Stimulated activated memory B cell treated with anti-CD40 and anti-IgM and Interleukin-4, amounts not matched to agents 10 μg/mL and 1 μg/mL and 100 μg/mL, for 72 hours (primary cell): ENCODE measurements around the gene VPS11.

ENCODE experiments used
- ATAC-seq: fragments of 150-1000 bp; cut with Tn5 transposase; 2 replicates; pipeline ENCODE4 v1.10.0; 2021
- H3K27ac Mint-ChIP-seq: one replicate; pipeline ENCODE4 v1.8.0; 2022; ENCODE audit warnings: mild to moderate bottlenecking, mixed read lengths
- H3K27me3 Mint-ChIP-seq: one replicate; pipeline ENCODE4 v1.8.0; 2022; ENCODE audit warnings: mixed read lengths
- H3K36me3 Mint-ChIP-seq: one replicate; pipeline ENCODE4 v1.8.0; 2022; ENCODE audit warnings: mixed read lengths
- H3K4me1 Mint-ChIP-seq: one replicate; pipeline ENCODE4 v1.8.0; 2022; ENCODE audit warnings: mixed read lengths
- H3K4me3 Mint-ChIP-seq: one replicate; pipeline ENCODE4 v1.8.0; 2022; ENCODE audit warnings: mild to moderate bottlenecking, moderate library complexity, mixed read lengths
- H3K9me3 Mint-ChIP-seq: one replicate; pipeline ENCODE4 v1.8.0; 2022; ENCODE audit warnings: mixed read lengths

The VPS11 gene

DNA sequence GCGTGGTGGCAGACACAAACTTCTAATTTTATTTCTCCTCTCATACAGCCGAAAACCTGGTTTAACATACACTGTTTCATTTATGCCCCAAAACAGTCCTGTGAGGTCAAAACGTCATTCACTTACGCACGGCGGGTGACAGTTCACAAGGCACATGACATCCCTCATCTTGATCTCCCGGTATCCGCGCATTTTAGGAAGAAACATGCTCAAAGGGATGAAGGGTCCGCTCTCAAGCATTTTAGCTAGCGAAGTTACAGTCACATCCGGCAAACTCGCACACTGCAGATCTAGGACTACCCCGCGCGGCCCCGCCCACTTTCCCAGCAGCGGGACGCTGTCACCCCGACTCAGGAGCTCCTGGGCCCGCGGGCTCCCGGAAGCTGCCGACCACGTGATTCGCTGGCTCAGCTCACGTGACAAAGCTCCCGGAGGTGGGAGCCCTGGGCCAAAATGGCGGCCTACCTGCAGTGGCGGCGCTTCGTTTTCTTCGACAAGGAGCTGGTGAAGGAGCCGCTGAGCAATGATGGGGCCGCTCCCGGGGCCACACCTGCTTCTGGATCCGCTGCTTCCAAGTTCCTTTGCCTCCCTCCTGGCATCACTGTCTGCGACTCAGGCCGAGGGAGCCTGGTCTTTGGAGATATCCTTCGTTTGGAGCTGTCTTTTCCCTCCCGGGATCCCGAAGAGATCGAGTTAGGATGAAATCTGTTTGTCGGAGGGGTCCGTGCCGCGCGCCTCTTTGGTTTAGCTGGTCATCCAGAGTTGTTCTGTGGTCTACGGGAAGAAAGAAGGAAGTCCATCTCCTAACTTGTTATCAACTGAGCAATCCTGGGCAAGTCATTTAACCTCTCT, at the start of gene VPS11:
TSS of gene VPS11 (plus strand) at position 448 of the 852 bp plus-strand sequence. CDS start at position 454, 6 bp downstream.
- H3K4me3 Mint-ChIP-seq = peak within 1 kb of the TSS; percentile 84
- no peaks in the 10 kb centered on the region for H3K9me3 Mint-ChIP-seq
- H3K36me3 Mint-ChIP-seq = peaks cover 23% of the 10 kb centered on the region
- peak; percentile 99 for ATAC-seq
- H3K27ac Mint-ChIP-seq = peak within 1 kb of the TSS; percentile 89
- peaks cover 33% of the 10 kb centered on the region for H3K4me1 Mint-ChIP-seq
- no peaks in the 10 kb centered on the region for H3K27me3 Mint-ChIP-seq

GRCh38 chr11:119018074-119018938, 49.3 kb upstream of the VPS11 start, which contains the start of the genes RPS25 and TRAPPC4:
TSS of gene RPS25 (minus strand) at chr11:119018343. CDS start at chr11:119018284, 59 bp downstream.
TSS of gene TRAPPC4 (plus strand) at chr11:119018766. CDS start at chr11:119018796, 30 bp downstream.
- Mint-ChIP-seq H3K36me3 (peaks cover 57% of the 10 kb centered on the region), H3K27me3 (no peaks in the 10 kb centered on the region), H3K4me3 (peak within 1 kb of the TSS; percentile 95), H3K27ac (peak within 1 kb of the TSS; percentile 95), H3K9me3 (no peaks in the 10 kb centered on the region), H3K4me1 (peaks cover 27% of the 10 kb centered on the region)
- ATAC-seq = peak; percentile 97

GRCh38 chr11:119019996-119020395, 47.6 kb upstream of the VPS11 start:
- no peak for ATAC-seq
- H3K36me3 Mint-ChIP-seq = peaks cover 62% of the 10 kb centered on the region
- peaks cover 40% of the 10 kb centered on the region for H3K4me1 Mint-ChIP-seq
- no peaks in the 10 kb centered on the region for H3K9me3 Mint-ChIP-seq
- H3K27me3 Mint-ChIP-seq = no peaks in the 10 kb centered on the region
- H3K27ac Mint-ChIP-seq = peak overlapping the region; percentile 95
- H3K4me3 Mint-ChIP-seq = peak overlapping the region; percentile 95

DNA sequence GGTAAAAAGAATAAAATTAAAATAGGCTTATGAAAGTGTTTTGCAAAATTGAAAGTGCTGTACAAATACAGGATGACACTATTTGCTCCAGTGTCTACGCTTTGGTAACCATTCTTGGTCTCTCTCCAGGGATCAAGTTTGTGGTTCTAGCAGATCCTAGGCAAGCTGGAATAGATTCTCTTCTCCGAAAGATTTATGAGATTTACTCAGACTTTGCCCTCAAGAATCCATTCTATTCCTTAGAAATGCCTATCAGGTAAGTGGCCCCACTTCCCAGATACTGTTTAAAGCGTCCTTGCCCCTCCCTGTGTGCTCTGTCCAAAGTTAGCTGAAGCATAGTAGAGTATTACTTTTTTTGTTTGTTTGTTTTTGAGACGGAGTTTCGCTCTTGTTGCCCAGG, 46.0 kb upstream of the VPS11 start:
- Mint-ChIP-seq H3K27ac (no peak overlapping the region), H3K4me1 (peaks cover 28% of the 10 kb centered on the region), H3K9me3 (no peaks in the 10 kb centered on the region), H3K27me3 (no peaks in the 10 kb centered on the region), H3K4me3 (no peak overlapping the region), H3K36me3 (peaks cover 56% of the 10 kb centered on the region)
- no peak for ATAC-seq

GRCh38 chr11:119023741-119024140, 43.9 kb upstream of the VPS11 start:
- Mint-ChIP-seq H3K4me3 (no peak overlapping the region), H3K27ac (no peak overlapping the region)

GRCh38 chr11:119024430-119025098, 43.1 kb upstream of the VPS11 start:
- H3K9me3 Mint-ChIP-seq = no peaks in the 10 kb centered on the region
- H3K4me3 Mint-ChIP-seq = no peak overlapping the region
- no peaks in the 10 kb centered on the region for H3K27me3 Mint-ChIP-seq
- H3K27ac Mint-ChIP-seq = peak overlapping the region; percentile 44
- peaks cover 47% of the 10 kb centered on the region for H3K36me3 Mint-ChIP-seq
- no peak for ATAC-seq
- peaks cover 40% of the 10 kb centered on the region for H3K4me1 Mint-ChIP-seq

More at GRCh38 chr11:119023741-119024140, 43.9 kb upstream of the VPS11 start:
- ATAC-seq = no peak
- peaks cover 36% of the 10 kb centered on the region for H3K4me1 Mint-ChIP-seq
- no peaks in the 10 kb centered on the region for H3K9me3 Mint-ChIP-seq
- H3K27me3 Mint-ChIP-seq = no peaks in the 10 kb centered on the region
- peaks cover 47% of the 10 kb centered on the region for H3K36me3 Mint-ChIP-seq

DNA sequence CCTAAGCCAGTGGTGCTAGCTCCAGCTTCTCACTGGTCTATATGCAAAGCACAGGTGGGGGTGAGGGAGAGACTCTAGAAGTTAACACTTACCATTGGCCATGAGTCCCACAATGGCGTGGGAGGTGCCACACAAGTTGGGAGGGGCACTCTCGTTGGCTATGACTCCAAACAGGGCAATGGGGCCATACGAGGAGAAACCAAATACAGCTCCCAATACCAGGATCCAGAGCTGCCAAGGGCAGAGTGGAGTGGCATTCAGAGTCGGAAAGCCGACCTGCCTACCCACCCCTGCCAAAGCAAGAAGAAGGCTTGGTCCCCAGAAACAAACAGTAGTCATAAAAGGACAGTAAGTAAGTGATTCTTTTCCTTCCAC, 42.5 kb upstream of the VPS11 start:
- ATAC-seq = no peak
- Mint-ChIP-seq H3K4me3 (no peak overlapping the region), H3K27me3 (no peaks in the 10 kb centered on the region), H3K27ac (no peak overlapping the region), H3K9me3 (no peaks in the 10 kb centered on the region), H3K4me1 (peaks cover 41% of the 10 kb centered on the region), H3K36me3 (peaks cover 43% of the 10 kb centered on the region)

DNA sequence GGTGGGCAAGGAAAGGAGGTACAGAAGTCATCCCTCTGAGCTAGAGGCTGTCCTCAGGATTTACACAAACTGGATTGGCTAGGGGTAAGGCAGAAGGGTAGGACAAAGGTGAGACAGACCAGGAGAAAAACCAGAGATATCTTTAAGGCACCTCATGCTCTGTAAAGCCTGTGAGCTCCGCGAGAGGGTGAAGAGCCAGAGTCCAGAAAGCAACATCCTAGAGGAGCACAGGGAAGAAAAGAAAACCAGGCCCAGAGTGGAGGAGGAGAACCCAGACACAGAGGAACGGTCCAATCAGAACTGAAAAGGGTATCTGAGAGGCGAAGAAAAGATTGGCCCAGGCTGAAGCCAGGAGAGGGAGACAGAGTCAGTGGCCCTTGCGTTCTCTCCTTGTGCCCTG, 42.1 kb upstream of the VPS11 start:
- Mint-ChIP-seq H3K27ac (no peak overlapping the region), H3K4me1 (peaks cover 38% of the 10 kb centered on the region), H3K27me3 (no peaks in the 10 kb centered on the region), H3K36me3 (peaks cover 41% of the 10 kb centered on the region), H3K9me3 (no peaks in the 10 kb centered on the region), H3K4me3 (no peak overlapping the region)
- no peak for ATAC-seq

GRCh38 chr11:119025978-119026766, 41.4 kb upstream of the VPS11 start:
- H3K4me3 Mint-ChIP-seq = no peak overlapping the region

GRCh38 chr11:119026970-119027369, 40.6 kb upstream of the VPS11 start:
- H3K9me3 Mint-ChIP-seq = no peaks in the 10 kb centered on the region
- no peak for ATAC-seq
- H3K4me3 Mint-ChIP-seq = no peak overlapping the region
- H3K27me3 Mint-ChIP-seq = no peaks in the 10 kb centered on the region
- H3K4me1 Mint-ChIP-seq = peaks cover 38% of the 10 kb centered on the region
- peaks cover 35% of the 10 kb centered on the region for H3K36me3 Mint-ChIP-seq
- H3K27ac Mint-ChIP-seq = no peak overlapping the region

More at GRCh38 chr11:119025978-119026766, 41.4 kb upstream of the VPS11 start:
- Mint-ChIP-seq H3K4me1 (peaks cover 38% of the 10 kb centered on the region), H3K27me3 (no peaks in the 10 kb centered on the region), H3K27ac (no peak overlapping the region), H3K36me3 (peaks cover 41% of the 10 kb centered on the region), H3K9me3 (no peaks in the 10 kb centered on the region)
- ATAC-seq = no peak

DNA sequence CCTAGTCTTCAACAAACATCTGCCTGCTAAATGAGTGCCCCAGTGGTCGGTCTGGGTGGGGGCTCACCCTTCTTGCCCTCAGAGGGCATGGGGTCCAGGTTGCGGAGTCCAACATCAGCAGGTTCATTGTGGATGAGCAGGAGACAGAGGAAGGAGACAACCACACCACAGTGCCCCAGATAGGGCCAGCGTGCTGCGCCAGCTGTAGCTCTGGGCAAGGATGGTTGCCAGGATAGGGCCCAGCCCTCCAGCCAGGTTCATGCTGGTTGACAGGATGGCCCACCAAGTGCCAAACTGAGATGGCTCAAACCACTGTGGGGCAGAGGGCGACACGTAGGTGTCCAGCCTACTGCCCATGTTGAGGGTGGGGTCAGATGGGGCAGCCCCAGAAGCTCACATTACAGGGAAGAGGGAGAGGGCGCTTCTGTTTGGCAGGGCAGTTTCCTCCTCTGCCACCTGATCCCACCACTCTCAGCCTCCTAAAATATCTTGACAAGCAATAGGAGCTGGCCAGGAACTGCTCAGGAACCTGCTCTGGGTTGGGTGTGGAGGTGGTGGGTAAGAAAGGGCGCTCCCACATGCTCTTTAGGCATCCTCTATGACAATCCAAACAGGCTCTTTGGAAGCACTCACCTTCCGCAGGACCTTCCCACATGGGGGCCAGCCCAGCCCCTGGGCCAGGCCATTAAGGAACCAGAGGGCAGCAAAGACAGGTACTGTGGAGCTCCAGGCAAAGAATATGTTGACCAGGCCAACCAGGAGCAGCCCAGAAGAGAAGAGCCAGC, 39.9 kb upstream of the VPS11 start:
- Mint-ChIP-seq H3K9me3 (no peaks in the 10 kb centered on the region), H3K36me3 (peaks cover 29% of the 10 kb centered on the region)

GRCh38 chr11:119028346-119029068, 39.1 kb upstream of the VPS11 start:
- Mint-ChIP-seq H3K27ac (peak overlapping the region; percentile 85), H3K4me1 (peaks cover 34% of the 10 kb centered on the region), H3K27me3 (no peaks in the 10 kb centered on the region), H3K4me3 (no peak overlapping the region), H3K9me3 (no peaks in the 10 kb centered on the region), H3K36me3 (peaks cover 22% of the 10 kb centered on the region)
- no peak for ATAC-seq

More for the DNA sequence above, 39.9 kb upstream of the VPS11 start:
- Mint-ChIP-seq H3K27me3 (no peaks in the 10 kb centered on the region), H3K4me1 (peaks cover 38% of the 10 kb centered on the region), H3K4me3 (no peak overlapping the region), H3K27ac (no peak overlapping the region)
- no peak for ATAC-seq

- peak overlapping the region; percentile 85 for H3K27ac Mint-ChIP-seq
- peak overlapping the region; percentile 88 for H3K4me3 Mint-ChIP-seq
- peaks cover 17% of the 10 kb centered on the region for H3K36me3 Mint-ChIP-seq
- no peaks in the 10 kb centered on the region for H3K9me3 Mint-ChIP-seq
- no peaks in the 10 kb centered on the region for H3K27me3 Mint-ChIP-seq
- peaks cover 30% of the 10 kb centered on the region for H3K4me1 Mint-ChIP-seq
- no peak for ATAC-seq
These were observed 38.6 kb upstream of the VPS11 start for GRCh38 chr11:119029069-119029339.
